Germinal center (tissue), 1 donor: ENCODE results near the gene AKAP13.
"Not testable (repeated sequence)": the region's sequence is repeated elsewhere in the genome, so short reads cannot be mapped to it uniquely, and the experiment has no call there.

Source experiments
- DNase-seq: peaks from one replicate; pipeline ENCODE4 v3.0.0; 2012; ENCODE audit warnings: mixed read lengths, low spot score

AKAP13 gene

GRCh38 chr15:85348048-85348766, 32.2 kb upstream of the AKAP13 start:
- DNase-seq = not testable (repeated sequence)

GRCh38 chr15:85349062-85349461, 31.3 kb upstream of the AKAP13 start:
- DNase-seq = not testable (repeated sequence)

GRCh38 chr15:85350395-85350794, 30.0 kb upstream of the AKAP13 start:
- no peak for DNase-seq

GRCh38 chr15:85351501-85351900, 28.9 kb upstream of the AKAP13 start:
- DNase-seq = not testable (repeated sequence)

GRCh38 chr15:85351965-85352364, 28.4 kb upstream of the AKAP13 start:
- DNase-seq = no peak

GRCh38 chr15:85353516-85353915, 26.9 kb upstream of the AKAP13 start:
- no peak for DNase-seq

GRCh38 chr15:85354461-85354860, 25.9 kb upstream of the AKAP13 start:
- DNase-seq = no peak

- no peak for DNase-seq
Measured at GRCh38 chr15:85354948-85355347, 25.5 kb upstream of the AKAP13 start.

- DNase-seq = no peak
Measured at GRCh38 chr15:85356276-85356675, 24.1 kb upstream of the AKAP13 start.

- no peak for DNase-seq
Measured at GRCh38 chr15:85361323-85361722, 19.1 kb upstream of the AKAP13 start.

GRCh38 chr15:85362436-85363081, 17.8 kb upstream of the AKAP13 start:
- DNase-seq = no peak

GRCh38 chr15:85365980-85366379, 14.4 kb upstream of the AKAP13 start:
- DNase-seq = no peak

- DNase-seq = no peak
Measured at GRCh38 chr15:85367741-85368140, 12.7 kb upstream of the AKAP13 start.

- DNase-seq = no peak
Measured at GRCh38 chr15:85374831-85375230, 5.6 kb upstream of the AKAP13 start.

GRCh38 chr15:85377269-85377668, 3.1 kb upstream of the AKAP13 start:
- DNase-seq = no peak

- no peak for DNase-seq
Measured at GRCh38 chr15:85377986-85378385, 2.4 kb upstream of the AKAP13 start.

GRCh38 chr15:85379403-85380131, 836 bp upstream of the AKAP13 start:
- peak; percentile 8 for DNase-seq

GRCh38 chr15:85380812-85381642, 624 bp downstream of the AKAP13 start:
- peak; percentile 56 for DNase-seq

GRCh38 chr15:85381850-85382751, 1.7 kb downstream of the AKAP13 start:
- DNase-seq = no peak

GRCh38 chr15:85382942-85383341, 2.5 kb downstream of the AKAP13 start:
- no peak for DNase-seq
